ENCODE measurements around the gene FILIP1. TPM values are rescaled to one million over a fixed set of nuclear protein-coding genes. Genes with fewer than 3 reads are reported as not detected.

The FILIP1 gene
- total and polyA plus RNA-seq, 10 of the 15 experiments (the other 5 are each of a cell fraction or from before 2014, with no cell fraction given): 0.23 to 2.0 (median 0.44) TPM

GRCh38 chr6:75268121-75268987 lies 225.2 kb downstream of the FILIP1 start:
- in situ Hi-C loops (cut with MboI): no loop called here
- ATAC-seq: peak; percentile 77
- H3K9ac ChIP-seq (ENCODE audit: control insufficient read depth, insufficient read depth, low read length): no peak overlapping the region
- H3K27ac ChIP-seq (ENCODE audit: control insufficient read depth, insufficient read depth): peak overlapping the region; percentile 42
- H4K20me1 ChIP-seq (ENCODE audit: control insufficient read depth, insufficient read depth): no peaks in the 10 kb centered on the region
- peak; percentile 49 for FAIRE-seq
- H2AFZ ChIP-seq (ENCODE audit: control insufficient read depth, low read depth, low read length): no peak overlapping the region
- ChIA-PET CTCF (interaction anchor here (0.7 to 6.7 kb wide), 27 partner anchors 8 to 343 kb away, joined by 3 to 163 read pairs (median 7); partner anchors contain the start of genes COX7A2, FILIP1 and TMEM30A), POLR2A (interaction anchor here (1.2 to 2.0 kb wide), 4 partner anchors 11 to 29 kb away, joined by 3 to 11 read pairs (median 10); partner anchors contain the start of gene TMEM30A), SMC1A (ENCODE audit: uncharacterized antibody, unreplicated experiment) (interaction anchor here (0.7 to 8.5 kb wide), 23 partner anchors 9 to 283 kb away, joined by 3 to 196 read pairs (median 8); partner anchors contain the start of genes COX7A2, FILIP1 and TMEM30A), RAD21 (ENCODE audit: unreplicated experiment) (interaction anchor here (0.8 to 9.2 kb wide), 27 partner anchors 10 to 278 kb away, joined by 3 to 142 read pairs (median 5); partner anchors contain the start of genes COX7A2, FILIP1 and TMEM30A)
- H3K4me1 ChIP-seq (ENCODE audit: control insufficient read depth, insufficient read depth, low read length): no peaks in the 10 kb centered on the region
- H3K36me3 ChIP-seq (ENCODE audit: control insufficient read depth in 2 of 2, insufficient read depth in 2 of 2, low read length in 1 of 2): peaks cover 7 to 25% of the 10 kb centered on the region in 2 experiments
- intact Hi-C loops (cut with micrococcal nuclease; ENCODE audit: unreplicated experiment): no loop called here
- peak overlapping the region; percentile 10; the same call in 1 of the 2 replicates for H3K4me2 ChIP-seq (ENCODE audit: control insufficient read depth, insufficient read depth)
- H3K4me3 ChIP-seq: no peak overlapping the region
- WGBS (ENCODE audit: insufficient coverage, insufficient replicate concordance, low lambda C conversion rate, missing lambda C conversion rate): 57% methylated on average over 5 of the region's 5 CpGs
- H3K27me3 ChIP-seq (replicated peaks in 1 of 2; ENCODE audit: control insufficient read depth in 2 of 2, insufficient read depth in 2 of 2, low read length in 1 of 2): no peaks in the 10 kb centered on the region
- peaks cover 74% of the 10 kb centered on the region for H3K79me2 ChIP-seq (ENCODE audit: control insufficient read depth, insufficient read depth, low read length)
- DNase-seq (ENCODE audit: low read depth, low spot score): no peak
- no TSS peak for BruUV-seq (replicated peaks)
- H3K9me3 ChIP-seq (replicated peaks; ENCODE audit: control insufficient read depth, insufficient read depth, low read length): peaks cover 16% of the 10 kb centered on the region
- TF ChIP-seq EGR1 (IDR thresholded peaks at IDR 0.05; ENCODE audit: borderline replicate concordance in 1 of 2, low read depth in 2 of 2, low read length in 2 of 2) (no peak), JUNB (IDR thresholded peaks at IDR 0.05) (0 out of 2 replicates have a peak, but pooled peaks have one; percentile 6), IKZF1 (conservative IDR thresholded peaks at IDR 0.05) (no peak), PKNOX1 (IDR thresholded peaks at IDR 0.05) (peak; percentile 53; the same call in 1 of the 2 replicates), MTA2 (IDR thresholded peaks at IDR 0.05; ENCODE audit: low read depth) (0 out of 2 replicates have a peak, but pooled peaks have one; percentile 16)

Measured in GM12878 (cell line).